GM18861 (cell line): ENCODE measurements around the gene VPS9D1.

ENCODE experiments used
- ATAC-seq: cut with Tn5 transposase; IDR thresholded peaks from one replicate; pipeline ENCODE4 v1.9.1; 2021; ENCODE audit not compliant: unreplicated experiment

VPS9D1 gene

GRCh38 chr16:89733322-89733721 lies 12.6 kb upstream of the VPS9D1 start:
- ATAC-seq: no peak

GRCh38 chr16:89732918-89733242 lies 12.2 kb upstream of the VPS9D1 start:
- no peak for ATAC-seq

- ATAC-seq: no peak
These were observed 11.6 kb upstream of the VPS9D1 start for GRCh38 chr16:89732142-89732917.

- no peak for ATAC-seq
These were observed 10.0 kb upstream of the VPS9D1 start for GRCh38 chr16:89730610-89731234.

GRCh38 chr16:89729863-89730593 lies 9.3 kb upstream of the VPS9D1 start:
- no peak for ATAC-seq

GRCh38 chr16:89729293-89729692 lies 8.6 kb upstream of the VPS9D1 start:
- no peak for ATAC-seq

- ATAC-seq: no peak
These were observed 6.9 kb upstream of the VPS9D1 start for GRCh38 chr16:89727406-89728120.

GRCh38 chr16:89723279-89724250 lies 2.9 kb upstream of the VPS9D1 start:
- ATAC-seq: no peak

- peak; percentile 11 for ATAC-seq
These were observed 1.9 kb upstream of the VPS9D1 start for GRCh38 chr16:89722392-89723278.

GRCh38 chr16:89721546-89722391 lies 1.1 kb upstream of the VPS9D1 start:
- ATAC-seq: peak; percentile 24

- no peak for ATAC-seq
These were observed 216 bp downstream of the VPS9D1 start for GRCh38 chr16:89720551-89720812.

- ATAC-seq: no peak
These were observed 2.8 kb downstream of the VPS9D1 start for GRCh38 chr16:89717688-89718505.

- no peak for ATAC-seq
These were observed 3.6 kb downstream of the VPS9D1 start for GRCh38 chr16:89716916-89717687.

- no peak for ATAC-seq
These were observed 4.2 kb downstream of the VPS9D1 start for GRCh38 chr16:89716493-89716892.

GRCh38 chr16:89712274-89712781 lies 8.4 kb downstream of the VPS9D1 start:
- no peak for ATAC-seq

GRCh38 chr16:89711601-89712273 lies 9.0 kb downstream of the VPS9D1 start:
- ATAC-seq: no peak
